T-helper 2 cell (primary cell): Measurements from ENCODE around the gene FCHSD2.

Source experiments
- DNase-seq, 5 experiments: peaks; one replicate each; pipeline versions ENCODE4 v3.0.0 to v3.0.0-alpha.2; 2012 to 2022

FCHSD2 gene

DNA sequence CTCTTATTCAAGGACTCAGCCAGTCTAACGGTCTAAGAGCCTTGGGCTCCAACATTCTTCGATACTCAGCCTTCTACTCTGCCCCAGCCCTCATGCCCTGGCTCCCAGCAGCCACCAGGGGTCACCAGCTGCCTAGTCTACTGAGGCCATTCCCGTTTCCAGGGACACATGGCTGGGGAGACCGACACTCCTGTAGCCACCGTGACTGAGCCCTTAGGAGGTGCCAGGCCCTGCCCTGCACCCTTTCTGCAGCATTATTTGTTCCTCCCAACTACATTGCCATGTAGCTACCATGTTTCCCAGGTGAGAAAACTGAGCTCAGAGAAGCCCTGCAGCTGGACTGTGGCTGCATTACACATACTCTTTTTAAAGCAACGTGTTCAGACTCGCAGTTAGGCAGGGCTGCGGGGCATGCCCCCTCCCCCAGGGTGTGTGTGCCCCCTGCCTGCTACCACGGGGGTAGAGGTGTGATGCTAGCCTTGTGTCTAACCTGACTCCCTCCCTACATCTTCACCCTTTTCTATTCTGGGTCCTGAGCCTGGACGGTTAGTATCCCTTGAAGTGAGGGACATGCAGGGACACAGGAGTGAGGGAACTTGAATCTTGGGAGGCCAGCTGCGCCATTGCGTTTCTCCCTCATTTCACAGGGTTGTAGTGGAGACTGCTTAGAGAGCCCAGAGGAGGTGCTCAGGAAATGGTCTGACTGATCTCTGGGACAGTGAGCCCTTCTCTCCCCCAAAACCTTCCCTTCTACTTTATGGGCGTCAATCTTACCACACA is 310.4 kb downstream of the FCHSD2 start:
- peak in 3 of 5 experiments; percentile 40 to 51 (median 43) for DNase-seq

DNA sequence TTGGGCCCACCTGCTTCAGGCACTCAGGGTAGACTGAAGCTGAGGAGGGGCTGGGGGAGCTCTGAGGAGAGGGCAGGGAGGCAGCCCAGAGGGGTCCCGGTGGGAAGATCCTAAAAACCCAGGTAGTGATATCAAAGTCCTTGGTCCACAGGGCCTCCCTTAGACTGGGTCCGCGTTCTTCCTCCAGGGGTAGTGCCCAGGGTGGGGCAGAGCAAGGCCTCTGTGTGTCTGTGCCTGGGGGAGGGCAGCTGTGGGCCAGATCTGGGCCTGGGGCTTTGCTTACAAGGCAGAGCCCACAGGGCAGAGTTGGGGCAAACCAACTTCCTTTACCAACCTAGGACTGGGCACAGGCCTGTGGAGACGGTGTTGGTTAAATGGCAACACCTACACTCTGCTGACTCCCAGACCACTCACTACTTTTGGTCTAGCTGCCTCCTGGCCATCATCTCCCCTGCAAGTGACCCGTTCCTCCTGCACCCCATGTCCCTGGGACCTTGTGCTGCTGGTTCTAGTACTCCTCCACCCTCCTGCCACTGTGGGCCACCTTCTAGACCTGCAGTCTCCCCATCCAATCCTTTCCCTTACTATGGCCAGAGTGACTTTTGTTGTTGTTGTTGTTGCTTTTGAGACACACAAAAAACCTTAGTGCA is 312.1 kb downstream of the FCHSD2 start:
- DNase-seq = no peak

DNA sequence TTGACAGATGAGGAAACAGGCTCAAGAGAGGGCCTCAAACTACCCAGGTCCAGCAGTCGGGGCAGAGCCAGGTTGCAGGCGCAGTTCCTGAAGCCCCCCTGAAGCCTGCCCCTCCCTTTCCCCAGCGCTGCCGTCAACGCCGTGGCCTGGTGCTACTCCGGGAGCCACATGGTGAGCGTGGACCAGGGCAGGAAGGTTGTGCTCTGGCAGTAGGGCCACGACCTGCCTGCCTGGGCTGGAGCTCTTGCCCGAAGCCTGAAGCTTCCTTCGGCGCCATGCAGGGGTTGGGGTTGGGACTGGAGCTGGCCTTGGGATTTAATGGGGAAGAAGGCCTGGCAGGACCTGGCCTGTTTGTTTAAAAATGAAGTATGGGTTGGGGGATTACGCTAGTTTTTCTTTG is 312.9 kb downstream of the FCHSD2 start:
- no peak for DNase-seq

DNA sequence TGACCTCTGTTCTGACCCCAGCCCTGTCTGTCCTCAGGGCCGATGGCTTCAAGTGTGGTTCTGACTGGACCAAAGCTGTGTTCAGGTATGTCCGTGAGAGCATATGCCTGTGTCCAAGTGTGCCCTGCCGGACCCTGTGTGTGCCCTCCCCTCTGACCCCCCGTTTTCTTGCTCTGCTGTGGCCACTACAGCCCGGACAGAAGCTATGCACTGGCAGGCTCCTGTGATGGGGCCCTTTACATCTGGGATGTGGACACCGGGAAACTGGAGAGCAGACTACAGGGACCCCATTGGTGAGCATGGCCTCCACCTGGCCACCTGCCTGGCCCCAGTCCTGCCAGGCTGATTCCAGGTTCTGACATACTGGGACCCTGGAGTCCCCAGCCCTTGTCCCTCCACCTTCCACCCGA is 313.4 kb downstream of the FCHSD2 start:
- no peak for DNase-seq

DNA sequence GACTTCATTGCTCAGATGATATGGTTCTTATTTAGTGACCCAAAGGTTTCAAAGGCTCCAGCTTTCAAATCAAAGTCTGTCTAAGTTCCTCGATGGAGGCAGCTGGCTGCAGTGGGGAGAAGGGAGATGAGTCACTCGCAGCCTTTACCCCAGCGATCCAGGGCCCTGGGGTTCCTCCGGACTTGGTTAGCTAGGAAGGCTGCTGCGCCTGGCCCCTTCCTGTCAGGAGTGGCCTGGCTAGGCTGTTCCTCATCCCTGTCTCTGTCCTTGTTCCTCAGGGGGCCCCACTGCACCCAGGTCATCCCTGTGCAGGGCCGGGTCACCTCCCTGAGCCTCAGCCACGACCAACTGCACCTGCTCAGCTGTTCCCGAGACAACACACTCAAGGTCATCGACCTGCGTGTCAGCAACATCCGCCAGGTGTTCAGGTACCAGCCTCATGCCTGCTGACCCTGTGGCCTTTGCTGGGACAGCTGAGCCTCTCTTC is 314.0 kb downstream of the FCHSD2 start:
- DNase-seq = no peak

DNA sequence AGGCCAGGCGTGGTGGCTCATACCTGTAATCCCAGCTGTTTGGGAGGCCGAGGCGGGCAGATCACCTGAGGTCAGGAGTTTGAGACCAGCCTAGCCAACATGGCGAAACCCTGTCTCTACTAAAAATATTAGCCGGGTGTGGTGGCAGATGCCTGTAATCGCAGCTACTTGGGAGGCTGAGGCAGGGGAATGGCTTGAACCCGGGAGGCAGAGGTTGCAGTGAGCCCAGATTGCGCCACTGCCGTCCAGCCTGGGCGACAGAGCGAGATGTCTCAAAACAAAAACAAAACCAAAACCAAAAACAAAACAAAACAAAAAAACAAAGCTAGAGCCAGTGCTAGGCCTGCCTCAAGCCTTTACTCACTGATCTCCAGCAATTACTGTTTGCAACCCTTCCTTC is 314.5 kb downstream of the FCHSD2 start:
- peak in 1 of 5 experiments; percentile 53 for DNase-seq

DNA sequence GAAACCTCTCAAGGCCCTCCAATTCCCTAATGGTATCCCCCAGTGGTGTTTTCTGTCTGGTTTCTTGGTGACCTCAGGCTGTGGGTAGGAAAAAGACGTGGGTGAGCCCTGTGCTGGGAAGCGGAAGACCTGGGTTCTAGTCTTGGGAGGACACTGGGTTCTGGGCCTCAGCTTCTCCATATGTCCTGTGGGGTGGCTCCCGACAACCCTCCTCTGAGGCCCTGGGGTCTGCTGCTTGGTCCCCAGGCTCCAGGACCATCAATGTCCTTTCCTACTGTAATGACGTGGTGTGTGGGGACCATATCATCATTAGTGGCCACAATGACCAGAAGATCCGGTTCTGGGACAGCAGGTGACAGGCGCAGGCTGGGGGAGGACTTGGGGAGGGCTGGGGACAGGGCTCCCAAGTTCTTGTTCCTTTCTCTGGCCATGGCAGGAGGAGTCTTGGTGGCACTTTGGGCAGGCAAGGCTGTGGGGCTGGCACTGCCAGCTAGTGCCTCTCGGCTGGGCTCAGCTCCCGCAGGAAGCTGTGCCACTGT is 315.1 kb downstream of the FCHSD2 start:
- DNase-seq = no peak

DNA sequence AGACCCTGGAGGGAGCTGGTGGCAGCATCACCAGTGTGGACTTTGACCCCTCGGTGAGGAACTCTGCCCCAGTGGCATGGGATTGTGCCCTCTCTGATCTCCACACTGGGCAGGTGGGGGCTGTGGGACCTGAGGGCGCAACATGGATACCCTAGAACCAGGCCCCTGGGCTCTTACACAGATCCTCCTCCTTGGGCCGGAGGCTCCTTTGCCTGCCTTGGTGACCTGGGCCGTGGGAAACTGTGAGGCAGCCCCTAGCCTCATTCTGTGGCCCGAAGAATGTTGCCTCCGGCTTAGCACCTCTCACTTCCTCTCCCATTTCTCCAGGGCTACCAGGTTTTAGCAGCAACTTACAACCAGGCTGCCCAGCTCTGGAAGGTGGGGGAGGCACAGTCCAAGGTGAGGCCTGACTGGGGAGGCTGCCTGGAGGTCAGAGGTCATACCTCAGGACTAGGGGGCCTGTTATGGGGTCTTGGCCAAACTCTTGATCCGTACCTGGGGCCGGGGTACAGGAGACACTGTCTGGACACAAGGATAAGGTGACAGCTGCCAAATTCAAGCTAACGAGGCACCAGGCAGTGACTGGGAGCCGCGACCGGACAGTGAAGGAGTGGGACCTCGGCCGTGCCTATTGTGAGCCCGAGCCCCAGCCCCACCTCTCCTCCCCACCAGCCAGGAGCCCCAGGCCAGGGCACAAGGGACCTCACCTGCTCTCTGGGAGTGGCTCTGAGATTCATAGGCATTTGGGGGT is 315.8 kb downstream of the FCHSD2 start:
- no peak for DNase-seq

DNA sequence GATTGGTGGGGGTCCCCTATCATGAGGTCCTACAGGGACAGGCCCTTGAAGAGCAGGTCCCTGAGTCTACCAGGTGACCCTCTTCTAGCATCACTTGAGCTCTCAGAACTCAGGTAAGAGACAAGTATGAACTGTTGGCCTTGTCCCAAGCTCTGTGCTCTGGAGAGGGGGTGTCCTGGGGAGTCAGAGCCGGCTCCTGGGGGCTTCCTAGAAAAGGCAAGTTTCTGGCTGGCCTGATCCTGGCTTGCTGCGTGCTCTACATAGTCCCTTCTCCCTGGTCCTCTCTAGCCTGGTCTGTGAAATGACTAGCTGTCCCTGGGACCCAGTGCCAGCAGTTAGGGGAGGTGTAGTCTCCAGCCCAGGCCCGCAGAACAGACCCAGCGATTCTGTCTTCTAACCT is 316.5 kb downstream of the FCHSD2 start:
- DNase-seq = no peak

DNA sequence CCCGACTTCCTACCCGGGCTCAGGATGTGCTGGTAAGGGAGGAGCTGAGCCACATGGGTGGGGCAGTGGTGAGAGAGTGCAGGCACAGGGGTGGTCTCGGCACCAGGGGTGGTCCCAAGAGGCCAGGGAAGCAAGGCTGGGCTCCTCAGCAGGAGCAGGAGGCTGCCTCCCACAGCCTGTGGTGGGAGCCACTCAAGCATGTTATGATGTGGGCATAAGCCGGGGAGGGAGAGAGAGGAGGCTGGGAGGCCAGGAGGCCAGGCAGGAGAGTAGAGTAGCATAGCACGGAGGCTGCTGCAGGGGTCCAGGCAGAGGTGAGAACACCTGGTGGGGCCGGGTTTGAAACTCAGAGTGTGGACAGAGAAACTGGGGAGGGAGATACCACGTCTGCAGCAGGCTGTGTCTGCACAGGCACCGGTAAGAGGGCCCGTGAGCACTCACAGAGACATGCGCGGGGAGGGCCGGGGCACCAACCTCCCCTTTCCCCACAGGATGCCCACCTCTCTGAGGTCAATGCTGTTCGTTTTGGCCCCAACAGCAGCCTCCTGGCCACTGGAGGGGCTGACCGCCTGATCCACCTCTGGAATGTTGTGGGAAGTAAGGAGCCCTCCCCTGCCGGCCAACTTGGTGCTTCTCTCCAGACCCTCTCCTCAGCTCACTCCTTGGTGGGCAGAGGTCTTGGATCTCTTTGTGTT is 317.2 kb downstream of the FCHSD2 start:
- no peak for DNase-seq

DNA sequence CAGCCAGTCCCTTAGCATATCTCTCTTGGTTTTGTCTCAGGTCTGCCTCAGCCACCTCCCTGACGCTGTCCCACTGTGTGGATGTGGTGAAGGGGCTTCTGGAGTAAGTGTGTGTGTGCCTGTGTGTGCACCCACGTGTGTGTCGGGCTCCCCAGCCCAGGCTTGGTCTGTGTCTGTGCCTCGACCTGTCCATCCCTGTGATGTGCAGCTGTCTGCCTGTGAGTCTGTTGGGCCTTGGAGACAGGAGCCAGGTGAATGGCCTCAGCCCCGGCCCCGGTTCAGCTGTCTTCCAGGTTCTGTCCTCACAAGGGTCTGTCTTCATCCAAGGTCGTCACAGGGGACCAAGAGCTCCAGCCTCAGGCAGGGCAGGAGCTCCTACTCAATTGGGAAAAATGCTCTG is 318.1 kb downstream of the FCHSD2 start:
- DNase-seq = no peak

DNA sequence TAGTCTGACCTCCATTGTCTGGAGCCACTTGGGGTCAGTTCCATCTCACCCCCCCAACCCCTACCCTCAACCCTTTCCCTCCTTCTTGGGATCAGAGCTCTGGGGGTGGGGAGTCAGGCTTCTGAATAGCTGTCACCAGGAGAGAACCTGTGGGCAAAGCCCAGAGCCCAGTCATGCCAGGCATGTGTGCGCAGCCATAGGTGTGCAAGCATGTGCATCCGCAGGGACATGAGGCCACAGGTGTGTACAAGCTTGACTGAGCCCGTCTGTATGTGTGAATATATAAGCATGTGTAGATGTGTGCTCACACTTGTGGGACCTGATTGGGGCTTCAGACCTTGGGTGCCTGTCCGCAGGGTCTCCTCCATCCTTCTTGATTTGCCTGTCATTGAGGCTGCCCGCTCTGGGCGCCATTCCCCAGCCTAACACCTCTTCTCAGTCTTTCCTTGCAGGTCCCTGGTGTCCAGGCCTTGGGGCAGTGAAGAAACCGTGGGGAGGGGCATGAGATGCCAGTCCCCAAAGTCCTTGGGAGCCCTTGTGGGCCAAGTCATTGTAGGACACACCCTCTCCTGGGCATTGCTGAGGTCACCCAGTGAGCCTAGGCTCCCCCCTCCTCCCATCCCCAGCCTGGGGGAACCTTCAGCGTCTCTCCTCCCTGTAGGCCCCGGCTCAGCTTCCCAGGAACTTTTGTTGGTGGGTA is 318.9 kb downstream of the FCHSD2 start:
- no peak for DNase-seq

DNA sequence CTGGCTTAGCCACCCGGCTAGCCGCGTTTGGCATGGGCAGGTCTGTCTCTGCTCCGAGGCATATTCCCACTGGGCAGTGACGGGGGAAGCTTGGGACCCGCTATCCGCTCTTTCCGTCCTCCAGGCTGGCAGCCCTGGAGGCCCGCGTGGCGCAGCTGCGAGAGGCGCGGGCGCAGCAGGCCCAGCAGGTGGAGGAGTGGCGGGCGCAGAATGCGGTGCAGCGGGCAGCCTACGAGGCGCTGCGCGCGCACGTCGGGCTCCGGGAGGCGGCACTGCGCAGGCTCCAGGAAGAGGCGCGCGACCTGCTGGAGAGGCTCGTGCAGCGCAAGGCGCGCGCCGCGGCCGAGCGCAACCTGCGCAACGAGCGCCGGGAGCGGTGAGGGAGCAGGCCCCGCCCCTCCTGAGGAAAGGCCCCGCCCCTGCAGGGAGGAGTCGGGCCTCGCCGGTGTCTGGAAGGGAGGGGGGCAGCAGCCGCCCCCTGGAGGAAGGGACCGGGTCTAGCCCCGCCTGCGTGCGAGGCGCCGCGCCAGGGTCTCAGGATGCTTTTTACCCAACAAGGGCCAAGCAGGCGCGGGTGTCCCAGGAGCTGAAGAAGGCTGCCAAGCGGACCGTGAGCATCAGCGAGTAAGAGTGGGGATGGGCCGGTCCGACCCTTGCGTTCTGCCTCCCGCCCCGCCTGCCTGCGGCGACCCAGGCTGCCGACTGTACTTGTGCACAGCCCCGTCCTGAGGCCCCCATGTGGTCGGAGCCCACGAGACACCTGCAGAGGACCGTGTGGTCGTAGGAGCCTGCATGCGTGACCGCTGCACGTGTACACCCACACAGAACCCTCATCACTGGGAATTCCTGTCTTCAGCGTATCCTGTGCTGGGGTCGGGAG is 320.0 kb downstream of the FCHSD2 start:
- peak; percentile 76 to 94 (median 82) for DNase-seq

DNA sequence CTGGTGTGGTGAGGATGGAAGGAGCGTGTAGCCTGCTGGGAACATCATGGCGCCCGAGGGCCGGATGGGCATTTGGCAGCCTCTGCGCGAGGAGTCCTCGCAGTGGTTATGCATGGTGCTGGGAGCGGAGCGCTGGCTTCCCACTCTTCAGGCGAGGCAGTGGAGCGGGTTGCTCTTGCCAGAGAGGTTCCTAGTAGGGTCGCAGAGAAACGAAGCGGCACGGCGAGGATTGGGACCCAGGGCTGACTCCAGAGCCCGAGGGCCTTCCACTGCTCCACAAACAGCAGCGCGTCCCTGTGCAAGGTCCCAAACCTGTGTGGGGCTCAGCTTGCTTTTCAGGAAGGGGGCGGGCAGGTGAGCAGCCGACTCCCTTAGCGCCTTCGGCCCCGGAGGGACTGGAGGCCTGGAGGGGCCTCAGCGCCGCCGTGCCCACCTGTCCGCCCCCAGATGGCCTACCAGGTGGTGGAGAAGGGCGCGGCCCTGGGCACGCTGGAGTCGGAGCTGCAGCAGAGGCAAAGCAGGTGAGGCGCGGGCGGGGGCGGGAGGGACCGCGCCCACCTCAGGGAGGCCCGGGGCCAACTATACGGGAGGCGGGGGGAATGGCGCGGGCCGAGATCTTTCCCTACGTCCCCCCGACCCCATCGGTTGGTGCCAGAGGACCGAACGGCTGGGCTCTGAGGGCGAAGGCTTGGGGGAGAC is 320.7 kb downstream of the FCHSD2 start:
- DNase-seq = no peak

DNA sequence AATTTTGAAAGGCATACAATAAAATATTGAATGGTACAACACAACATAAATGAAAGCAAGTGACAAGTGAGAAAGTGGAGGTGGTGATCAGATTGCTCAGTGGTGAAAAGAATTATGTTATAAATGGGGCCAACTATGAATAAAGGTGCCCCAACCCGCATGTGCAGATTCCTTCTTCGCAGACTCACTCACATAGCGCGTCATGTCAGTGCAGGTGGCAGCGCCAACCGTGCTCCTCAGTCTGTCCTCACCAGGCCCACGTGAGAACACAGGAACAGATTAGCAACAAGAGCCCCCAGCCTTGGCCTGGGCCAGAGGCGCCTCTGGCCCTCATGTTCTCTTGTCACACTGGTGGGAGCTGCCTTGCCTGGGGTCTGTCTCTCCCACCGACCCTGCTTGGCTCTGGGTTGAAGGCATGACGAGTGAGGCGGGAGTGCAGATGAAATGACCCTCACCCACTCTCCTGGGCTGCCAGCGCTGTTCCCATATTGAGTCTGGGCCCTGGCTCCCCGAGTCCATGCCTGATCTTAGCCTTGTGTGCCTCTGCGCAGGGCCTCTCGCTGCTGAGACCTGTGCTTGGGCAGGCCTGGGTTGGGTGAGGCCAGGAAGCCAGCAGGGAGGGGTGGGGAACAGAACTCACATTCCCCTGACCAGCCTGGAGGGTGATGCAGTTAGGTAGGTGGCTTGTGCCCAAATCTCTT is 321.5 kb downstream of the FCHSD2 start:
- DNase-seq = no peak

DNA sequence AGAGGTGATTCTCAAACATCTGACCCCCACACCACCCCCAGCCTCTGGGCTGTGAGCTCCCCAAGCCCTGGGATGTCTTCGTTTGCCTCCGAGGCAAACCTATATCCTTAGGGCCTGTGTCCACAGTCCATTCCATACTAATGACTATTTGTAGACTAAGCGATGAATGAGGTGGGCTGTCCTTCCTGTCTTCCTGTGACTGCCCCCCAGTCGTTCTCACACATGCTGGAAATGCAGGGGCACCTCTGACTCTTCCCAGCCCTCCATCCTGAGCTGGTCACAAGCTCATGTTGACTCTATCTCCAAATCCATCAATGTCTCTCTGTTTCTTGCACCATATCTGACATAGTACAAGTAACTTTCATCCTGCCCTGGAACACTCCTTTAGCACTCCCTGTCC is 323.1 kb downstream of the FCHSD2 start:
- no peak for DNase-seq

DNA sequence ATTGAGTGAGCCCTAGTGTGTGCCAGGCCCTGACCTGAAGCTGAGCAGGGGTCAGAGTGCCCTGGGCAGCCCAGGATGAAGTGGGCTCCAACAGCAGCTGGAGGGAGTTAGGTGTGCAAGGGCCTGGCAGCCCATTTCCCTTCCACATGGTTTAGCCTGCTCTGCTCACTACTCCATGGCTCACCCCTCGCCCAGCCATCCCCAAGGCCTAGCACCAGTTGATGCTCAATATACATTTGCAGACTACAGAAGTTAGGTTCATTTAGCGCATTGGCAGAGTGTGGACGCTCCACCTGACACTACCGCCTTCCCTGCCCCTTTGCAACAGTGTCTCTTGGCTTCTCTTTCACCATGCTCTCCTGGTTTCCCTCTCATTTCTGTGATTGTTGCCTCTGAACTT is 324.2 kb downstream of the FCHSD2 start:
- no peak for DNase-seq

DNA sequence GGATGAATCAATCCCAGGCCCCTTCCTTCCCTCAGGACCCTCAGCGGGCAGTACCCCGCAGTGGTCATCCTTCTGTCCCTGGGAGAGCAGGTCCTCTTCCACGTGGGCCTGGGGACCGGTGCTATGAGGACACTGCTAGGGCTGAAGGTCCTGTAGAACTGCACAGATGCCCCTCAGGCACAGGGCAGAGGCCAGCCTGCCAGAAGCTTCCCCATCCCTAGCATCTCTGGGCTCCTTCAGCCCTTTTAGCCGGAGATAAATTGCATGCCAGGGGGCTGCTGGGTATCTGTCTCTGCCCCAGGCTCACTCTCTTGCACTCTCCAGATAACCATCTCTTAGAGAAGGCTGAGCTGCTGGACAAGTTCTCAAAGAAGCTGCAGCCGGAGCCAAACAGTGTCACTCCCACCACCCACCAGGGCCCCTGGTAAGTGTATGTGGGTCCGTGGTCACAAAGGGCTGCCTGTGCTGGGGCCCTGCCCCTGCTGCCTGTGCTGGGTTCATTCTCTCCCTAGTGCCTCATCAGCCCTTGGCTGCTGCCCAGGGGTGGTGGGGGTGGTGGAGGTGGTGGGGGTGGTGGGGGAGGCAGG is 325.6 kb downstream of the FCHSD2 start:
- DNase-seq = peak in 1 of 5 experiments; percentile 31

DNA sequence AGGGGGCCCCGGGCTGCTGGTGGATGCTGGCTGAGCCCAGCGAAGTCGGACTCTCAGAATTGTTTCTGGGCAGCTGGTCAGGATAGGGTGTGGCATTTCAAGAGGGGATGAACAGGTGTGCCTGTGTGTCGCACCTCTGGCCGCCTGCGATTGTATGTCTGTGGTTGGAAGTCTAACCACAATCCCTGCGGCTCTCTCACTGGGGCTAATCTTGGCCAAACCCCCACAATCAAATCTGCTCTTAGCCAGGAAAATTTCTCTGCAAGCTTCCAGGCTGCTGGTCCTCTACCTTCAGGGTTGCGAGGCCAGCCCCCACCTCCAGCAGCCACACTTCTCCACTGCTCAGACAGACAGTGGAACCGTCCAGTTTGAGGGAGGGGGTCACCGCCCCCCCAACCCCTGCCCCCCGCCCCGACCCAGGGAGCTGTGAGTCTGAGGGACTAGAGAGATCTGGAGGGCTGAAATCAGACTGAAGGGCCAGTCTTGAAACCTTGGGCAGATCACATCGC is 327.0 kb downstream of the FCHSD2 start:
- no peak for DNase-seq
